HEK293 (cell line): Measurements from ENCODE around the gene TRMU.

Source experiments
- CTCF ChIA-PET: fragments of 350-600 bp; formaldehyde crosslinking; extraction: SDS; loops from one replicate; lab custom pipeline; 2021; ENCODE audit warnings: antibody characterized with exemption; lab: Yijun Ruan, JAX
- POLR2A ChIA-PET: fragments of 300-600 bp; formaldehyde crosslinking; extraction: SDS; loops from one replicate; lab custom pipeline; 2020; ENCODE audit warnings: antibody characterized with exemption, inconsistent platforms; lab: Yijun Ruan, JAX
- H3K27ac ChIP-seq: fragments of 200-500 bp; sonication (Bioruptor generic); 2 replicates; pipeline ENCODE4 v1.5.1; 2014; ENCODE audit warnings: low read depth, low read length, control low read depth, inconsistent platforms; ENCODE audit errors: extremely low read depth
- H3K36me3 ChIP-seq, 2 experiments: fragments of 200-500 bp in 1 of 2; sonication (Bioruptor generic) in 1 of 2; 1 replicate in 1 of 2; 2 replicates in 1 of 2; pipeline ENCODE4 v1.5.1; 2014 to 2017; ENCODE audit warnings: inconsistent platforms in 2 of 2, low read length in 2 of 2; ENCODE audit not compliant: control insufficient read depth in 2 of 2, insufficient read depth in 1 of 2
- H3K4me1 ChIP-seq: fragments of 200-500 bp; sonication (Bioruptor generic); 2 replicates; pipeline ENCODE4 v1.5.1; 2014; ENCODE audit warnings: mild to moderate bottlenecking, low read length, inconsistent platforms; ENCODE audit not compliant: control insufficient read depth, insufficient read depth
- H3K4me3 ChIP-seq: 2 replicates; pipeline ENCODE4 v1.5.1; 2011; ENCODE audit warnings: low read depth, mild to moderate bottlenecking, control low read depth, low read length, moderate library complexity
- H3K9me3 ChIP-seq: fragments of 200-500 bp; sonication (Bioruptor generic); 2 replicates; pipeline ENCODE4 v1.5.1; 2014; ENCODE audit warnings: low read depth, low read length, inconsistent platforms; ENCODE audit not compliant: control insufficient read depth, insufficient read depth
- GLIS2 ChIP-seq: fragments of 450-650 bp; formaldehyde crosslinking; IDR thresholded peaks from 2 replicates; pipeline ENCODE4 v1.5.1; 2016; ENCODE audit warnings: missing biosample characterization, missing genetic modification characterization
- HOXA7 ChIP-seq: sonication (generic); formaldehyde crosslinking; IDR thresholded peaks from 2 replicates; pipeline ENCODE4 v1.8.1; 2022; ENCODE audit warnings: missing genetic modification reagents, borderline replicate concordance
- KLF1 ChIP-seq: fragments of 450-650 bp; formaldehyde crosslinking; IDR thresholded peaks from 2 replicates; pipeline ENCODE4 v1.5.1; 2016; ENCODE audit warnings: missing biosample characterization, missing genetic modification characterization
- KLF9 ChIP-seq: fragments of 450-650 bp; formaldehyde crosslinking; IDR thresholded peaks from 2 replicates; pipeline ENCODE4 v1.5.1; 2016; ENCODE audit warnings: missing biosample characterization, missing genetic modification characterization, low read depth
- MYNN ChIP-seq: fragments of 450-650 bp; formaldehyde crosslinking; IDR thresholded peaks from 2 replicates; pipeline ENCODE4 v1.5.1; 2016; ENCODE audit warnings: missing biosample characterization, missing genetic modification characterization, borderline replicate concordance
- TRIM28 ChIP-seq: IDR thresholded peaks from 2 replicates; pipeline ENCODE4 v1.6.1; 2011; ENCODE audit warnings: low read length, control low read depth, borderline replicate concordance
- ZBTB1 ChIP-seq: fragments of 450-650 bp; formaldehyde crosslinking; IDR thresholded peaks from 2 replicates; pipeline ENCODE4 v1.5.1; 2016; ENCODE audit warnings: missing biosample characterization, missing genetic modification characterization
- ZNF23 ChIP-seq: fragments of 450-650 bp; formaldehyde crosslinking; IDR thresholded peaks from 2 replicates; pipeline ENCODE4 v1.5.1; 2016; ENCODE audit warnings: missing biosample characterization, missing genetic modification characterization, borderline replicate concordance
- ZNF274 ChIP-seq, 2 experiments: fragments of 200-500 bp in 1 of 2; fragments of 450-650 bp in 1 of 2; sonication (Bioruptor generic) in 1 of 2; formaldehyde crosslinking in 1 of 2; IDR thresholded peaks; 2 replicates each; pipeline versions ENCODE4 v1.5.1 to v1.6.1; 2014 to 2016; ENCODE audit warnings: borderline replicate concordance in 1 of 2, inconsistent platforms in 1 of 2, low read length in 1 of 2, missing biosample characterization in 1 of 2, missing genetic modification characterization in 1 of 2
- ZNF335 ChIP-seq: fragments of 450-650 bp; formaldehyde crosslinking; conservative IDR thresholded peaks from 2 replicates; pipeline ENCODE4 v1.5.1; 2016; ENCODE audit warnings: missing biosample characterization, missing genetic modification characterization
- ZNF37A ChIP-seq: fragments of 450-650 bp; IDR thresholded peaks from 2 replicates; pipeline ENCODE4 v1.5.1; 2018; ENCODE audit warnings: missing biosample characterization, missing genetic modification characterization
- ZNF394 ChIP-seq: fragments of 450-650 bp; formaldehyde crosslinking; IDR thresholded peaks from 2 replicates; pipeline ENCODE4 v1.5.1; 2016; ENCODE audit warnings: missing biosample characterization, missing genetic modification characterization, mild to moderate bottlenecking, moderate library complexity, borderline replicate concordance
- ZNF433 ChIP-seq: fragments of 450-650 bp; formaldehyde crosslinking; IDR thresholded peaks from 2 replicates; pipeline ENCODE4 v1.5.1; 2016; ENCODE audit warnings: missing biosample characterization, missing genetic modification characterization, low read depth
- ZNF561 ChIP-seq: fragments of 450-650 bp; IDR thresholded peaks from 2 replicates; pipeline ENCODE4 v1.5.1; 2018; ENCODE audit warnings: missing biosample characterization, missing genetic modification characterization, borderline replicate concordance
- ZNF585B ChIP-seq: fragments of 450-650 bp; formaldehyde crosslinking; IDR thresholded peaks from 2 replicates; pipeline ENCODE4 v1.5.1; 2016; ENCODE audit warnings: missing biosample characterization, missing genetic modification characterization
- ZNF629 ChIP-seq: fragments of 450-650 bp; formaldehyde crosslinking; IDR thresholded peaks from 2 replicates; pipeline ENCODE4 v1.5.1; 2017; ENCODE audit warnings: missing biosample characterization, missing genetic modification characterization
- ZNF658 ChIP-seq: fragments of 450-650 bp; formaldehyde crosslinking; IDR thresholded peaks from 2 replicates; pipeline ENCODE4; 2016; ENCODE audit warnings: missing biosample characterization, missing genetic modification characterization
- ZNF660 ChIP-seq: fragments of 450-650 bp; IDR thresholded peaks from 2 replicates; pipeline ENCODE4 v1.5.1; 2018; ENCODE audit warnings: missing biosample characterization, mild to moderate bottlenecking, missing genetic modification characterization
- ZNF777 ChIP-seq: fragments of 450-650 bp; formaldehyde crosslinking; IDR thresholded peaks from 2 replicates; pipeline ENCODE4 v1.5.1; 2017; ENCODE audit warnings: missing biosample characterization, missing genetic modification characterization, borderline replicate concordance
- TF ChIP-seq, protein P1 (sequence below): fragments of 450-650 bp; formaldehyde crosslinking; IDR thresholded peaks from 2 replicates; pipeline ENCODE4 v1.5.1; 2016; ENCODE audit warnings: missing biosample characterization, missing genetic modification characterization
- TF ChIP-seq, protein P2 (sequence below): fragments of 450-650 bp; formaldehyde crosslinking; IDR thresholded peaks from 2 replicates; pipeline ENCODE4 v1.5.1; 2016; ENCODE audit warnings: missing biosample characterization, missing genetic modification characterization
- TF ChIP-seq, protein P3 (sequence below): fragments of 450-650 bp; IDR thresholded peaks from 2 replicates; pipeline ENCODE4 v1.5.1; 2018; ENCODE audit warnings: missing biosample characterization, missing genetic modification characterization

Gene TRMU

DNA sequence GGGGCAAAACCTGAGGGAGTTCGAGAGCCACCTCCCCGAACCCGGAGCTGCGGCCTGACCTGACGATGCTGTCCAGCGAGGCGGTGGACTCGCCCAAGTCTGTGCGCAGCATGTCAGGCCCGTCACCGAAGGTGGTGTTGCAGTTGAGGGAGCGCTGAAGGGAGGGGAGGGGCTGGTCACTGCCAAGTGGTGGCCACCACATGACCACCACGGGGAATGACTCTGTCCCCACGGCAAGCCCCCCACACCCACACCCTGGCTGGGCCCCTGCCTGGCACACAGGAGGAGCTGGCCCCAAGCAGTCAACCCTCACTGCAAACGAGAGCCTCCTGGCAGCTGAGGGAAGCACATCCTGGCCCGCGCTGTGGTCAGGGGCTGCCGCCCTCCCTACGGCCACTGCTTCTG is 30.8 kb downstream of the TRMU start (continued):
- TF ChIP-seq, protein P1, sequence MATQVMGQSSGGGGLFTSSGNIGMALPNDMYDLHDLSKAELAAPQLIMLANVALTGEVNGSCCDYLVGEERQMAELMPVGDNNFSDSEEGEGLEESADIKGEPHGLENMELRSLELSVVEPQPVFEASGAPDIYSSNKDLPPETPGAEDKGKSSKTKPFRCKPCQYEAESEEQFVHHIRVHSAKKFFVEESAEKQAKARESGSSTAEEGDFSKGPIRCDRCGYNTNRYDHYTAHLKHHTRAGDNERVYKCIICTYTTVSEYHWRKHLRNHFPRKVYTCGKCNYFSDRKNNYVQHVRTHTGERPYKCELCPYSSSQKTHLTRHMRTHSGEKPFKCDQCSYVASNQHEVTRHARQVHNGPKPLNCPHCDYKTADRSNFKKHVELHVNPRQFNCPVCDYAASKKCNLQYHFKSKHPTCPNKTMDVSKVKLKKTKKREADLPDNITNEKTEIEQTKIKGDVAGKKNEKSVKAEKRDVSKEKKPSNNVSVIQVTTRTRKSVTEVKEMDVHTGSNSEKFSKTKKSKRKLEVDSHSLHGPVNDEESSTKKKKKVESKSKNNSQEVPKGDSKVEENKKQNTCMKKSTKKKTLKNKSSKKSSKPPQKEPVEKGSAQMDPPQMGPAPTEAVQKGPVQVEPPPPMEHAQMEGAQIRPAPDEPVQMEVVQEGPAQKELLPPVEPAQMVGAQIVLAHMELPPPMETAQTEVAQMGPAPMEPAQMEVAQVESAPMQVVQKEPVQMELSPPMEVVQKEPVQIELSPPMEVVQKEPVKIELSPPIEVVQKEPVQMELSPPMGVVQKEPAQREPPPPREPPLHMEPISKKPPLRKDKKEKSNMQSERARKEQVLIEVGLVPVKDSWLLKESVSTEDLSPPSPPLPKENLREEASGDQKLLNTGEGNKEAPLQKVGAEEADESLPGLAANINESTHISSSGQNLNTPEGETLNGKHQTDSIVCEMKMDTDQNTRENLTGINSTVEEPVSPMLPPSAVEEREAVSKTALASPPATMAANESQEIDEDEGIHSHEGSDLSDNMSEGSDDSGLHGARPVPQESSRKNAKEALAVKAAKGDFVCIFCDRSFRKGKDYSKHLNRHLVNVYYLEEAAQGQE (tag by site-specific recombination), result no peak
- TF ChIP-seq, protein P2, sequence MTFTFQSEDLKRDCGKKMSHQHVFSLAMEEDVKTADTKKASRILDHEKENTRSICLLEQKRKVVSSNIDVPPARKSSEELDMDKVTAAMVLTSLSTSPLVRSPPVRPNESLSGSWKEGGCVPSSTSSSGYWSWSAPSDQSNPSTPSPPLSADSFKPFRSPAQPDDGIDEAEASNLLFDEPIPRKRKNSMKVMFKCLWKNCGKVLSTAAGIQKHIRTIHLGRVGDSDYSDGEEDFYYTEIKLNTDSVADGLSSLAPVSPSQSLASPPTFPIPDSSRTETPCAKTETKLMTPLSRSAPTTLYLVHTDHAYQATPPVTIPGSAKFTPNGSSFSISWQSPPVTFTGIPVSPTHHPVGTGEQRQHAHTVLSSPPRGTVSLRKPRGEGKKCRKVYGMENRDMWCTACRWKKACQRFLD (tag by site-specific recombination), result no peak
- TF ChIP-seq HOXA7 (CRISPR knock-in tag), result no peak
- no peak for TF ChIP-seq TRIM28
- TF ChIP-seq ZNF660 (tag by site-specific recombination), result no peak
- TF ChIP-seq ZNF561, result no peak
- no peak for TF ChIP-seq ZNF658
- no peak for TF ChIP-seq ZNF335 (tag by site-specific recombination)
- TF ChIP-seq, protein P3, sequence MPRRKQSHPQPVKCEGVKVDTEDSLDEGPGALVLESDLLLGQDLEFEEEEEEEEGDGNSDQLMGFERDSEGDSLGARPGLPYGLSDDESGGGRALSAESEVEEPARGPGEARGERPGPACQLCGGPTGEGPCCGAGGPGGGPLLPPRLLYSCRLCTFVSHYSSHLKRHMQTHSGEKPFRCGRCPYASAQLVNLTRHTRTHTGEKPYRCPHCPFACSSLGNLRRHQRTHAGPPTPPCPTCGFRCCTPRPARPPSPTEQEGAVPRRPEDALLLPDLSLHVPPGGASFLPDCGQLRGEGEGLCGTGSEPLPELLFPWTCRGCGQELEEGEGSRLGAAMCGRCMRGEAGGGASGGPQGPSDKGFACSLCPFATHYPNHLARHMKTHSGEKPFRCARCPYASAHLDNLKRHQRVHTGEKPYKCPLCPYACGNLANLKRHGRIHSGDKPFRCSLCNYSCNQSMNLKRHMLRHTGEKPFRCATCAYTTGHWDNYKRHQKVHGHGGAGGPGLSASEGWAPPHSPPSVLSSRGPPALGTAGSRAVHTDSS (tag by site-specific recombination), result no peak

DNA sequence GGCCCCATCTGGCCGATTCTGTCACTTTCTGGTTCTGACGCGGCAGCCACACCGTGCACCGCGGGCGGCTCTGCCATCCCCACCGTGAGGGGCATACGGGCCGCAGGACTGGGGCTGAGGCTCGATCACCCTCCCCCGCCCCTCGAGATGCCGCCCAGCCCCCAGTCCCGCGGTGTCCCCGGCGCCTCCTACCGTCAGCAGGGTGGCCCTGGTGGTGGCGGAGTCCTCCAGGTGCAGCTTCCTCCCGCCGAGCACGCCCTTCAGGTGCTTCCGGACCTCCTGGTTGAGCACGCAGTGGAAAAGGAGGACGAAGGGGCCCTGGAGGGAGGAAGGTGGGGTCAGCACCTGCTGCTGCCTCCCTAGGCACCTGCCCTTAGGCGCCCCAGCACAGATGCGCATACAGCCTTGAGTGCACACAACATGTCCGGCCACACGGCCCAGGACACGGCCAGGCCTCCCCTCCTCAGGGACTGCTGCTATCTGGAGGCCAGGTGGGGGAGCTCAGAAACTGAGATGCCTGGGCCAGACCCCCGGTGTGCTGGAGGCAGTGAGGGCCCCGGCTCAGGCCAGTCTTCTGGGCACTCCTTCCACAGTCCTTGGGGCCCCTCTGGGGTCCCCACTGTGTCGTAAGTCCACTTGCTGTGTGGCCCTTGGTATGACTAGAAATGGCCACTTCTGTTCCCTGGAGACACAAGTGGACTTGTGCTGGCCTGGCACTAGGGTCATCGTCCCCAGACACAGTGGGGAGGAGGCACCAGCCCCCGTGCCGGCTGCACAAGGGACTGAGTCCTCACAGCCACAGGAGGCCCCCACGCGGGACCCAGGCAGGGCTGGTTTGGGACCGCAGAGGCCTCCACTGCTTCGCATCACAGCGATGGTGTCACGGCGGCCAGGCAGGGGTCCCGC is 31.5 kb downstream of the TRMU start:
- no peak overlapping the region for H3K27ac ChIP-seq
- H3K36me3 ChIP-seq, result peaks cover 0 to 34% of the 10 kb centered on the region in 2 experiments; a peak in 2 of 3 replicates
- ChIA-PET POLR2A (interaction anchor here (0.7 to 1.5 kb wide), 4 partner anchors 8 to 187 kb away, joined by 3 read pairs; no protein-coding TSS in a partner anchor), CTCF (interaction anchor here (0.5 to 2.6 kb wide), 49 partner anchors 8 to 1254 kb away, joined by 3 to 77 read pairs (median 4); no protein-coding TSS in a partner anchor)
- H3K9me3 ChIP-seq, result no peaks in the 10 kb centered on the region
- H3K4me3 ChIP-seq, result no peak overlapping the region
- H3K4me1 ChIP-seq, result no peaks in the 10 kb centered on the region
- no peak for TF ChIP-seq ZNF37A (tag by site-specific recombination)
- no peak for TF ChIP-seq ZNF585B (tag by site-specific recombination)
- 0 out of 2 replicates have a peak, but pooled peaks have one; percentile 15 for TF ChIP-seq GLIS2 (tag by site-specific recombination)
- no peak for TF ChIP-seq ZNF777 (tag by site-specific recombination)
- no peak for TF ChIP-seq KLF9 (tag by site-specific recombination)
- TF ChIP-seq MYNN (tag by site-specific recombination), result no peak
- TF ChIP-seq KLF1, result no peak

DNA sequence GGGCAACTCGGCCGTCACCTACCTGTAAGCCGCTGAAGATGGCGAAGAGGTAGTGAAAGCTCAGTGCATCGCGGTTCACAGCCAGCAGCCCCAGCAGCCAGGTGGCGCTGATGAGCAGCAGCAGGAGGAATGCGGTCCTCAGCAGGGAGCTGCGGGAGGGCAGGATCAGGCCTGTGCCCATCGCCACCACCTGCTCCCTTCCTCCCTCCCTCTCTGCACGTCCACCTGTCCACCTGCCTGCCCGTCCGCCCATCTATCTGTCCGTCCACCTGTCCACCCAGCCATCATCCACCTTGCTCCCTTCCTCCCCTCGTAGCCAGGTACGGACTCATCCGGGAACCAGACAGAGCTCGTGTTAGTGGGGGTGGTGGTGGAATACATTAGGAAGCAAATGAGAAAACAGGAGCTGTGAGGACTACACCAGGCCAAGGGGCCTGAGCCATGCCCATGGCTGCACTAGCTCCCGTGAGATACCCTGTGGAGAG is 32.2 kb downstream of the TRMU start:
- Histone ChIP-seq H3K4me3 (no peak overlapping the region), H3K36me3 (peaks cover 0 to 37% of the 10 kb centered on the region in 2 experiments; a peak in 2 of 3 replicates), H3K9me3 (no peaks in the 10 kb centered on the region), H3K4me1 (no peaks in the 10 kb centered on the region), H3K27ac (no peak overlapping the region)
- ChIA-PET POLR2A (interaction anchor here (1.0 to 1.5 kb wide), 3 partner anchors 9 to 186 kb away, joined by 3 read pairs; no protein-coding TSS in a partner anchor), CTCF (interaction anchor here (0.5 to 2.6 kb wide), 61 partner anchors 8 to 1254 kb away, joined by 3 to 77 read pairs (median 4); no protein-coding TSS in a partner anchor)
- TF ChIP-seq, protein P2 (tag by site-specific recombination), result no peak
- TF ChIP-seq ZNF629 (tag by site-specific recombination) (no peak), GLIS2 (tag by site-specific recombination) (no peak), ZNF433 (tag by site-specific recombination) (no peak), ZNF274 (IDR thresholded peaks at IDR 0.05; ENCODE audit: low read length) (no peak), ZNF274 (tag by site-specific recombination; IDR thresholded peaks at IDR 0.05; ENCODE audit: borderline replicate concordance) (no peak), ZBTB1 (no peak), ZNF394 (tag by site-specific recombination) (no peak), ZNF23 (tag by site-specific recombination) (no peak)
